ENCODE data around the gene GNG2.

Gene GNG2

GRCh38 chr14:51999084-51999483 is 138.7 kb downstream of the GNG2 start:
- DNase-seq, result no peak

- no peak for DNase-seq
Measured at GRCh38 chr14:52000019-52000582, 139.7 kb downstream of the GNG2 start.

GRCh38 chr14:52000696-52001095 is 140.3 kb downstream of the GNG2 start:
- DNase-seq, result no peak

GRCh38 chr14:52002542-52002941 is 142.1 kb downstream of the GNG2 start:
- no peak for DNase-seq

- no peak for DNase-seq
Measured at GRCh38 chr14:52003324-52003723, 142.9 kb downstream of the GNG2 start.

- DNase-seq, result no peak
Measured at GRCh38 chr14:52005625-52006024, 145.2 kb downstream of the GNG2 start.

- no peak for DNase-seq
Measured at GRCh38 chr14:52006361-52006760, 145.9 kb downstream of the GNG2 start.

GRCh38 chr14:52007211-52007610 is 146.8 kb downstream of the GNG2 start:
- no peak for DNase-seq

- DNase-seq, result no peak
Measured at GRCh38 chr14:52007637-52008036, 147.2 kb downstream of the GNG2 start.

- no peak for DNase-seq
Measured at GRCh38 chr14:52008136-52008535, 147.7 kb downstream of the GNG2 start.

GRCh38 chr14:52010173-52010693 is 149.8 kb downstream of the GNG2 start:
- DNase-seq, result no peak

- no peak for DNase-seq
Measured at GRCh38 chr14:52011523-52011922, 151.1 kb downstream of the GNG2 start.

- no peak for DNase-seq
Measured at GRCh38 chr14:52012635-52013034, 152.2 kb downstream of the GNG2 start.

GRCh38 chr14:52013984-52014600 is 153.7 kb downstream of the GNG2 start:
- no peak for DNase-seq

GRCh38 chr14:52014601-52015267 is 154.3 kb downstream of the GNG2 start:
- no peak for DNase-seq

- DNase-seq, result no peak
Measured at GRCh38 chr14:52015411-52016030, 155.1 kb downstream of the GNG2 start.

GRCh38 chr14:52018252-52018651 is 157.8 kb downstream of the GNG2 start:
- no peak for DNase-seq

- no peak for DNase-seq
Measured at GRCh38 chr14:52018970-52019369, 158.6 kb downstream of the GNG2 start.
